ENCODE data around the gene TWSG1.

DNA sequence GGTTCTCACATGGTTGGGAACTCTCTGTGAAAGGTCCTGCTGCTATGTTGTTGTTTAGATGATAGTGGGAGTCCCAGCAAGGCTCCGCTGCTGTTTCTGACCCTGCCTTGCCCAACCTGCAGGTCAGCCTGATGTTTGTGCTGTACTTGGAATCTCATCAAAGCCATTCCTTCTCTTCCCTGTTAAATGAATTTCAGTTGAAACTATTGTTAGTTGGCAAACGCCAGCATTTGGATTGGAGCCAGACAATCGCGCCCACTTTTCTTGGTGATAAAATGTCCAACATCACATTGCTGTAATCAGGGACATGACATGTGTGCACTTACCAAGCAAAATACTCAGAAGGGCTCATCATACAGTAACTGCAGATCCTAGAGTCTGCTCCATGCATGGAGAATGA, 12.8 kb upstream of the TWSG1 start:
- TF ChIP-seq RNF2 (IDR thresholded peaks at IDR 0.05; ENCODE audit: borderline replicate concordance, low read depth) (no peak), POLR2A (IDR thresholded peaks at IDR 0.05; ENCODE audit: low read length) (no peak), BHLHE40 (IDR thresholded peaks at IDR 0.05; ENCODE audit: low read depth, low read length) (no peak), RAD21 (conservative IDR thresholded peaks at IDR 0.05 in 1 of 2, IDR thresholded peaks at IDR 0.05 in 1 of 2) (no peak)
- TF ChIP-seq, protein P1, sequence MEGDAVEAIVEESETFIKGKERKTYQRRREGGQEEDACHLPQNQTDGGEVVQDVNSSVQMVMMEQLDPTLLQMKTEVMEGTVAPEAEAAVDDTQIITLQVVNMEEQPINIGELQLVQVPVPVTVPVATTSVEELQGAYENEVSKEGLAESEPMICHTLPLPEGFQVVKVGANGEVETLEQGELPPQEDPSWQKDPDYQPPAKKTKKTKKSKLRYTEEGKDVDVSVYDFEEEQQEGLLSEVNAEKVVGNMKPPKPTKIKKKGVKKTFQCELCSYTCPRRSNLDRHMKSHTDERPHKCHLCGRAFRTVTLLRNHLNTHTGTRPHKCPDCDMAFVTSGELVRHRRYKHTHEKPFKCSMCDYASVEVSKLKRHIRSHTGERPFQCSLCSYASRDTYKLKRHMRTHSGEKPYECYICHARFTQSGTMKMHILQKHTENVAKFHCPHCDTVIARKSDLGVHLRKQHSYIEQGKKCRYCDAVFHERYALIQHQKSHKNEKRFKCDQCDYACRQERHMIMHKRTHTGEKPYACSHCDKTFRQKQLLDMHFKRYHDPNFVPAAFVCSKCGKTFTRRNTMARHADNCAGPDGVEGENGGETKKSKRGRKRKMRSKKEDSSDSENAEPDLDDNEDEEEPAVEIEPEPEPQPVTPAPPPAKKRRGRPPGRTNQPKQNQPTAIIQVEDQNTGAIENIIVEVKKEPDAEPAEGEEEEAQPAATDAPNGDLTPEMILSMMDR (IDR thresholded peaks at IDR 0.05), result no peak
